HepG2 (cell line): ENCODE measurements around the gene ATRAID. TPM values are rescaled to one million over a fixed set of nuclear protein-coding genes. Genes with fewer than 3 reads are reported as not detected.
A peak's percentile ranks its signal among the peaks of the same experiment; 100 is the strongest.

ENCODE experiments used
- KDM5B ChIP-seq: sonication (generic); formaldehyde crosslinking; IDR thresholded peaks from 2 replicates; pipeline ENCODE4 v1.4.0; 2020; ENCODE audit warnings: missing genetic modification reagents, mild to moderate bottlenecking, borderline replicate concordance
- MEIS1 ChIP-seq: sonication (generic); formaldehyde crosslinking; IDR thresholded peaks from 2 replicates; pipeline ENCODE4 v1.9.0; 2021; ENCODE audit warnings: mild to moderate bottlenecking, missing genetic modification reagents, moderate library complexity, borderline replicate concordance
- NFE2L1 ChIP-seq: sonication (generic); formaldehyde crosslinking; IDR thresholded peaks from 2 replicates; pipeline ENCODE4 v1.4.0; 2020; ENCODE audit warnings: missing genetic modification reagents, mild to moderate bottlenecking, borderline replicate concordance
- PHF5A ChIP-seq: IDR thresholded peaks from one replicate; pipeline ENCODE4 v1.6.1; 2018; ENCODE audit warnings: low read depth, missing genetic modification reagents; ENCODE audit not compliant: unreplicated experiment
- PRMT3 ChIP-seq: sonication (generic); formaldehyde crosslinking; IDR thresholded peaks from 2 replicates; pipeline ENCODE4 v1.8.1; 2022; ENCODE audit warnings: low read depth, mild to moderate bottlenecking, moderate library complexity, missing genetic modification reagents, borderline replicate concordance
- RXRB ChIP-seq: IDR thresholded peaks from 2 replicates; pipeline ENCODE4 v1.6.1; 2016; ENCODE audit warnings: borderline replicate concordance, missing genetic modification reagents, missing compliant biosample characterization
- SOX6 ChIP-seq, 2 experiments: fragments of 450-650 bp in 1 of 2; sonication (generic) in 1 of 2; formaldehyde crosslinking in 1 of 2; IDR thresholded peaks; 2 replicates each; pipeline versions ENCODE4 v1.4.0 to v1.6.1; 2017 to 2020; ENCODE audit warnings: antibody characterized with exemption in 1 of 2, mild to moderate bottlenecking in 1 of 2, missing genetic modification reagents in 1 of 2
- WIZ ChIP-seq: sonication (generic); formaldehyde crosslinking; IDR thresholded peaks from 2 replicates; pipeline ENCODE4 v1.5.1; 2020; ENCODE audit warnings: mild to moderate bottlenecking, missing genetic modification reagents
- ZBTB21 ChIP-seq: sonication (generic); formaldehyde crosslinking; IDR thresholded peaks from 2 replicates; pipeline ENCODE4 v1.4.0; 2020; ENCODE audit warnings: missing genetic modification reagents
- ZFP37 ChIP-seq: sonication (generic); formaldehyde crosslinking; IDR thresholded peaks from 2 replicates; pipeline ENCODE4 v1.4.0; 2020; ENCODE audit warnings: missing genetic modification reagents, borderline replicate concordance
- ZNF17 ChIP-seq: sonication (generic); formaldehyde crosslinking; IDR thresholded peaks from 2 replicates; pipeline ENCODE4 v1.5.0; 2020; ENCODE audit warnings: mild to moderate bottlenecking, missing genetic modification reagents
- ZNF224 ChIP-seq: sonication (generic); formaldehyde crosslinking; IDR thresholded peaks from 2 replicates; pipeline ENCODE4 v1.5.0; 2020; ENCODE audit warnings: mild to moderate bottlenecking, missing genetic modification reagents
- ZNF326 ChIP-seq: sonication (generic); formaldehyde crosslinking; IDR thresholded peaks from 2 replicates; pipeline ENCODE4 v1.4.0; 2020; ENCODE audit warnings: missing genetic modification reagents, borderline replicate concordance
- ZNF550 ChIP-seq: sonication (generic); formaldehyde crosslinking; IDR thresholded peaks from 2 replicates; pipeline ENCODE4 v1.4.0; 2020; ENCODE audit warnings: mild to moderate bottlenecking, missing genetic modification reagents, borderline replicate concordance
- ZNF660 ChIP-seq: sonication (generic); formaldehyde crosslinking; IDR thresholded peaks from 2 replicates; pipeline ENCODE4 v1.5.1; 2020; ENCODE audit warnings: mild to moderate bottlenecking, low read depth, missing genetic modification reagents, borderline replicate concordance
- ZNF703 ChIP-seq: sonication (generic); formaldehyde crosslinking; IDR thresholded peaks from 2 replicates; pipeline ENCODE4 v1.5.1; 2020; ENCODE audit warnings: missing genetic modification reagents, mild to moderate bottlenecking, moderate library complexity, borderline replicate concordance
- polyA plus RNA-seq, 8 experiments: library from polyadenylated mRNA; depleted of rRNA in 3 of 8; stranded (reverse) in 7 of 8; unstranded in 1 of 8; fragments of >200 nt; fragmentation: Illumina TruSeq in 4 of 8; extraction: Trizol in 4 of 8; gene quantifications; 2 replicates each; pipeline versions ENCODE4 v1.2.1 to v1.2.3, GENCODE V29; 2011 to 2016; ENCODE audit warnings: low read depth in 4 of 8, missing spikeins in 1 of 8, mixed read lengths in 1 of 8; ENCODE audit not compliant: insufficient read depth in 1 of 8
- total RNA-seq, 5 experiments: library from RNA; depleted of rRNA; stranded (reverse); fragments of >200 nt; fragmentation: Illumina TruSeq; extraction: Trizol; gene quantifications; 2 replicates each; pipeline ENCODE4 v1.2.3, GENCODE V29; 2016; ENCODE audit warnings: low read depth in 1 of 5
- TF ChIP-seq, protein P1 (sequence below): sonication (generic); formaldehyde crosslinking; IDR thresholded peaks from 2 replicates; pipeline ENCODE4 v1.4.0; 2020; ENCODE audit warnings: missing genetic modification reagents
- TF ChIP-seq, protein P2 (sequence below): sonication (generic); formaldehyde crosslinking; IDR thresholded peaks from 2 replicates; pipeline ENCODE4 v1.5.0; 2020; ENCODE audit warnings: missing genetic modification reagents
- TF ChIP-seq, protein P3 (sequence below): sonication (generic); formaldehyde crosslinking; IDR thresholded peaks from 2 replicates; pipeline ENCODE4 v1.5.0; 2020; ENCODE audit warnings: mild to moderate bottlenecking, missing genetic modification reagents, moderate library complexity
- TF ChIP-seq, protein P4 (sequence below): IDR thresholded peaks from 2 replicates; pipeline ENCODE4 v1.4.0; 2020; ENCODE audit warnings: mild to moderate bottlenecking, missing genetic modification reagents

ATRAID gene
- total and polyA plus RNA-seq, 2 of the 13 experiments (the other 11 are each of a cell fraction or from before 2014, with no cell fraction given): 207 to 382 TPM

DNA sequence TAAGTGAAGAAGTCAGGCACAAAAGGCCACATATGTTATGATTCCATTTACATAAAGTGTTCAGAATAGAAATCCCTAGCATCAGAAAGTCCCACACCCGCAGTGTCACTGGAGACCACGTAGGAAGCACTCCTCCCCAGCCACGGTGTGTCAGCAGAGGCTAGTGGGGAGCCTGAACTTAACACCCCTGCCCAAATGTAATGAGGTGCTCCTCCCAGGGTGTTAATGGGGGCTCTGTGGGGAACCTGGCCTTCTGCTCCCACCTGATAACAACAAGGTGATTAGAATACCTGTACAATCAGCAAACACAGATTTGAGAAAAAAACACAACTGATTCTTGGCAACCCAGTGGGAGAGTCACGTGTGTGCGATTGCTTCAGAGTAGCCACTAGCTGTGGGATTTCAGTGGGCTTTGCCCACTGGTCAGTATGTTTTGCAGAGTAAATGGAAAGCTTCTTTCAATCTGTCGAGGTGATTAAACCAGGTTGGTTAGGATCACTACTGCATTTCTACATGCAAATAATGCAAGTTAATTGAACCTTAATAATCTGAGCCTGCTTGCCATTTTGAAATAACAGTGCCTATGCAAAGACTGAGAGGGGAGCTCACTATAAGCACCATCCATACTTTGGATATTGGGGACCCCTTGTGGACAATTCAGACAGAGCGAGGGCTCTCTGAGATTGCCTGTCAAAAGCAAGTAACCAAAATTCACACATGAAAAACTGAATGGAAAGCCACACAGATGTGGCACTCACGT, 20.6 kb upstream of the ATRAID start (continued):
- no peak for TF ChIP-seq WIZ
- no peak for TF ChIP-seq PHF5A (CRISPR knock-in tag)
- TF ChIP-seq, protein P1, sequence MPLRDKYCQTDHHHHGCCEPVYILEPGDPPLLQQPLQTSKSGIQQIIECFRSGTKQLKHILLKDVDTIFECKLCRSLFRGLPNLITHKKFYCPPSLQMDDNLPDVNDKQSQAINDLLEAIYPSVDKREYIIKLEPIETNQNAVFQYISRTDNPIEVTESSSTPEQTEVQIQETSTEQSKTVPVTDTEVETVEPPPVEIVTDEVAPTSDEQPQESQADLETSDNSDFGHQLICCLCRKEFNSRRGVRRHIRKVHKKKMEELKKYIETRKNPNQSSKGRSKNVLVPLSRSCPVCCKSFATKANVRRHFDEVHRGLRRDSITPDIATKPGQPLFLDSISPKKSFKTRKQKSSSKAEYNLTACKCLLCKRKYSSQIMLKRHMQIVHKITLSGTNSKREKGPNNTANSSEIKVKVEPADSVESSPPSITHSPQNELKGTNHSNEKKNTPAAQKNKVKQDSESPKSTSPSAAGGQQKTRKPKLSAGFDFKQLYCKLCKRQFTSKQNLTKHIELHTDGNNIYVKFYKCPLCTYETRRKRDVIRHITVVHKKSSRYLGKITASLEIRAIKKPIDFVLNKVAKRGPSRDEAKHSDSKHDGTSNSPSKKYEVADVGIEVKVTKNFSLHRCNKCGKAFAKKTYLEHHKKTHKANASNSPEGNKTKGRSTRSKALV (CRISPR knock-in tag): no peak
- TF ChIP-seq, protein P2, sequence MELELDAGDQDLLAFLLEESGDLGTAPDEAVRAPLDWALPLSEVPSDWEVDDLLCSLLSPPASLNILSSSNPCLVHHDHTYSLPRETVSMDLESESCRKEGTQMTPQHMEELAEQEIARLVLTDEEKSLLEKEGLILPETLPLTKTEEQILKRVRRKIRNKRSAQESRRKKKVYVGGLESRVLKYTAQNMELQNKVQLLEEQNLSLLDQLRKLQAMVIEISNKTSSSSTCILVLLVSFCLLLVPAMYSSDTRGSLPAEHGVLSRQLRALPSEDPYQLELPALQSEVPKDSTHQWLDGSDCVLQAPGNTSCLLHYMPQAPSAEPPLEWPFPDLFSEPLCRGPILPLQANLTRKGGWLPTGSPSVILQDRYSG: no peak
- no peak for TF ChIP-seq PRMT3 (CRISPR knock-in tag)
- TF ChIP-seq ZNF17 (CRISPR knock-in tag): no peak
- TF ChIP-seq, protein P3, sequence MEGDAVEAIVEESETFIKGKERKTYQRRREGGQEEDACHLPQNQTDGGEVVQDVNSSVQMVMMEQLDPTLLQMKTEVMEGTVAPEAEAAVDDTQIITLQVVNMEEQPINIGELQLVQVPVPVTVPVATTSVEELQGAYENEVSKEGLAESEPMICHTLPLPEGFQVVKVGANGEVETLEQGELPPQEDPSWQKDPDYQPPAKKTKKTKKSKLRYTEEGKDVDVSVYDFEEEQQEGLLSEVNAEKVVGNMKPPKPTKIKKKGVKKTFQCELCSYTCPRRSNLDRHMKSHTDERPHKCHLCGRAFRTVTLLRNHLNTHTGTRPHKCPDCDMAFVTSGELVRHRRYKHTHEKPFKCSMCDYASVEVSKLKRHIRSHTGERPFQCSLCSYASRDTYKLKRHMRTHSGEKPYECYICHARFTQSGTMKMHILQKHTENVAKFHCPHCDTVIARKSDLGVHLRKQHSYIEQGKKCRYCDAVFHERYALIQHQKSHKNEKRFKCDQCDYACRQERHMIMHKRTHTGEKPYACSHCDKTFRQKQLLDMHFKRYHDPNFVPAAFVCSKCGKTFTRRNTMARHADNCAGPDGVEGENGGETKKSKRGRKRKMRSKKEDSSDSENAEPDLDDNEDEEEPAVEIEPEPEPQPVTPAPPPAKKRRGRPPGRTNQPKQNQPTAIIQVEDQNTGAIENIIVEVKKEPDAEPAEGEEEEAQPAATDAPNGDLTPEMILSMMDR (CRISPR knock-in tag): peak; percentile 93
- no peak for TF ChIP-seq SOX6 (IDR thresholded peaks at IDR 0.05)
- TF ChIP-seq SOX6 (CRISPR knock-in tag; IDR thresholded peaks at IDR 0.05): peak; percentile 64; the same call in 1 of the 2 replicates
- TF ChIP-seq RXRB (CRISPR knock-in tag): peak; percentile 54; the same call in 1 of the 2 replicates
- no peak for TF ChIP-seq ZNF550 (CRISPR knock-in tag)
- TF ChIP-seq NFE2L1 (CRISPR knock-in tag): no peak
- no peak for TF ChIP-seq ZBTB21
- TF ChIP-seq KDM5B (CRISPR knock-in tag): no peak
- no peak for TF ChIP-seq ZNF326 (CRISPR knock-in tag)
- TF ChIP-seq ZNF224 (CRISPR knock-in tag): no peak
- TF ChIP-seq, protein P4, sequence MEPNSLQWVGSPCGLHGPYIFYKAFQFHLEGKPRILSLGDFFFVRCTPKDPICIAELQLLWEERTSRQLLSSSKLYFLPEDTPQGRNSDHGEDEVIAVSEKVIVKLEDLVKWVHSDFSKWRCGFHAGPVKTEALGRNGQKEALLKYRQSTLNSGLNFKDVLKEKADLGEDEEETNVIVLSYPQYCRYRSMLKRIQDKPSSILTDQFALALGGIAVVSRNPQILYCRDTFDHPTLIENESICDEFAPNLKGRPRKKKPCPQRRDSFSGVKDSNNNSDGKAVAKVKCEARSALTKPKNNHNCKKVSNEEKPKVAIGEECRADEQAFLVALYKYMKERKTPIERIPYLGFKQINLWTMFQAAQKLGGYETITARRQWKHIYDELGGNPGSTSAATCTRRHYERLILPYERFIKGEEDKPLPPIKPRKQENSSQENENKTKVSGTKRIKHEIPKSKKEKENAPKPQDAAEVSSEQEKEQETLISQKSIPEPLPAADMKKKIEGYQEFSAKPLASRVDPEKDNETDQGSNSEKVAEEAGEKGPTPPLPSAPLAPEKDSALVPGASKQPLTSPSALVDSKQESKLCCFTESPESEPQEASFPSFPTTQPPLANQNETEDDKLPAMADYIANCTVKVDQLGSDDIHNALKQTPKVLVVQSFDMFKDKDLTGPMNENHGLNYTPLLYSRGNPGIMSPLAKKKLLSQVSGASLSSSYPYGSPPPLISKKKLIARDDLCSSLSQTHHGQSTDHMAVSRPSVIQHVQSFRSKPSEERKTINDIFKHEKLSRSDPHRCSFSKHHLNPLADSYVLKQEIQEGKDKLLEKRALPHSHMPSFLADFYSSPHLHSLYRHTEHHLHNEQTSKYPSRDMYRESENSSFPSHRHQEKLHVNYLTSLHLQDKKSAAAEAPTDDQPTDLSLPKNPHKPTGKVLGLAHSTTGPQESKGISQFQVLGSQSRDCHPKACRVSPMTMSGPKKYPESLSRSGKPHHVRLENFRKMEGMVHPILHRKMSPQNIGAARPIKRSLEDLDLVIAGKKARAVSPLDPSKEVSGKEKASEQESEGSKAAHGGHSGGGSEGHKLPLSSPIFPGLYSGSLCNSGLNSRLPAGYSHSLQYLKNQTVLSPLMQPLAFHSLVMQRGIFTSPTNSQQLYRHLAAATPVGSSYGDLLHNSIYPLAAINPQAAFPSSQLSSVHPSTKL (CRISPR knock-in tag): peak; percentile 70; the same call in 1 of the 2 replicates
- no peak for TF ChIP-seq ZNF660 (CRISPR knock-in tag)
- no peak for TF ChIP-seq ZFP37
- TF ChIP-seq ZNF703 (CRISPR knock-in tag): no peak
- TF ChIP-seq MEIS1: peak; percentile 42; the same call in 1 of the 2 replicates
